Loucy (cell line): ENCODE measurements around the gene COMMD10.

Experiments
- H2AFZ ChIP-seq: fragments of 200-600 bp; sonication (generic); 2 replicates; pipeline ENCODE4 v1.6.0; 2016; ENCODE audit warnings: antibody characterized with exemption, mild to moderate bottlenecking, low read length, moderate library complexity
- H3F3A ChIP-seq: fragments of 200-600 bp; 2 replicates; pipeline ENCODE4 v1.6.0; 2016; ENCODE audit warnings: antibody characterized with exemption, low read depth, mild to moderate bottlenecking
- H3K27me3 ChIP-seq: fragments of 200-600 bp; sonication (generic); 2 replicates; pipeline ENCODE4 v1.6.1; 2014; ENCODE audit warnings: low read length, mild to moderate bottlenecking; ENCODE audit not compliant: insufficient read depth, poor library complexity, severe bottlenecking
- H3K36me3 ChIP-seq: fragments of 200-600 bp; sonication (generic); 2 replicates; pipeline ENCODE4 v1.6.1; 2016; ENCODE audit warnings: low read length; ENCODE audit not compliant: insufficient read depth
- H3K4me1 ChIP-seq: fragments of 200-600 bp; sonication (generic); 2 replicates; pipeline ENCODE4 v1.5.1; 2014; ENCODE audit warnings: low read length, mild to moderate bottlenecking; ENCODE audit not compliant: insufficient read depth, poor library complexity, severe bottlenecking
- H3K4me2 ChIP-seq: fragments of 200-600 bp; sonication (generic); 2 replicates; pipeline ENCODE4 v1.6.0; 2014; ENCODE audit warnings: antibody characterized with exemption, low read length, low read depth, mild to moderate bottlenecking; ENCODE audit not compliant: poor library complexity, severe bottlenecking
- H3K4me3 ChIP-seq: fragments of 200-600 bp; sonication (generic); 2 replicates; pipeline ENCODE4 v1.5.1; 2014; ENCODE audit warnings: low read length, mild to moderate bottlenecking, mixed read lengths; ENCODE audit not compliant: poor library complexity, severe bottlenecking
- H3K79me2 ChIP-seq: fragments of 200-600 bp; sonication (generic); 2 replicates; pipeline ENCODE4 v1.6.1; 2014; ENCODE audit warnings: low read length; ENCODE audit not compliant: insufficient read depth
- H3K9ac ChIP-seq: fragments of 200-600 bp; sonication (generic); 2 replicates; pipeline ENCODE4 v1.6.0; 2014; ENCODE audit warnings: mild to moderate bottlenecking, low read depth, low read length, moderate library complexity; ENCODE audit not compliant: poor library complexity, severe bottlenecking
- H3K9me2 ChIP-seq: fragments of 200-600 bp; sonication (generic); replicated peaks from 2 replicates; pipeline ENCODE4 v1.6.1; 2016; ENCODE audit warnings: low read depth, low read length, mixed read lengths
- H3K9me3 ChIP-seq: fragments of 200-600 bp; sonication (generic); 2 replicates; pipeline ENCODE4 v1.6.1; 2014; ENCODE audit warnings: mild to moderate bottlenecking, antibody characterized with exemption, low read length, low read depth; ENCODE audit not compliant: insufficient read depth
- H4K20me1 ChIP-seq: fragments of 200-600 bp; sonication (generic); 2 replicates; pipeline ENCODE4 v1.6.0; 2014; ENCODE audit warnings: antibody characterized with exemption, low read length, mild to moderate bottlenecking; ENCODE audit not compliant: insufficient read depth, poor library complexity, severe bottlenecking
- CTCF ChIP-seq: fragments of 200-600 bp; sonication (generic); conservative IDR thresholded peaks from 2 replicates; pipeline ENCODE4 v1.5.1; 2014; ENCODE audit warnings: mild to moderate bottlenecking, antibody characterized with exemption, low read length
- EZH2phosphoT487 ChIP-seq: fragments of 200-600 bp; IDR thresholded peaks from 2 replicates; pipeline ENCODE4 v1.6.1; 2018; ENCODE audit warnings: antibody characterized with exemption, mild to moderate bottlenecking, moderate library complexity, borderline replicate concordance

The COMMD10 gene

GRCh38 chr5:116153687-116154174 lies 68.9 kb downstream of the COMMD10 start:
- Histone ChIP-seq H3K4me3 (no peak overlapping the region), H3K9me2 (no peaks in the 10 kb centered on the region), H3K9ac (no peak overlapping the region), H3K27me3 (no peaks in the 10 kb centered on the region), H3K79me2 (no peaks in the 10 kb centered on the region), H4K20me1 (no peaks in the 10 kb centered on the region), H3K4me2 (no peak overlapping the region), H3K9me3 (no peaks in the 10 kb centered on the region), H2AFZ (no peak overlapping the region), H3K36me3 (no peaks in the 10 kb centered on the region), H3K4me1 (peaks cover 6% of the 10 kb centered on the region), H3F3A (no peaks in the 10 kb centered on the region)
- no peak for TF ChIP-seq EZH2phosphoT487
- no peak for TF ChIP-seq CTCF

GRCh38 chr5:116154252-116154651 lies 69.4 kb downstream of the COMMD10 start:
- no peak for TF ChIP-seq EZH2phosphoT487
- no peak for TF ChIP-seq CTCF
- Histone ChIP-seq H3K27me3 (no peaks in the 10 kb centered on the region), H3K4me1 (peaks cover 6% of the 10 kb centered on the region), H3K79me2 (no peaks in the 10 kb centered on the region), H3F3A (no peaks in the 10 kb centered on the region), H4K20me1 (no peaks in the 10 kb centered on the region), H3K4me2 (no peak overlapping the region), H2AFZ (no peak overlapping the region), H3K9ac (no peak overlapping the region), H3K4me3 (no peak overlapping the region), H3K9me2 (no peaks in the 10 kb centered on the region), H3K9me3 (no peaks in the 10 kb centered on the region), H3K36me3 (no peaks in the 10 kb centered on the region)

- H2AFZ ChIP-seq: no peak overlapping the region
- H3K9me2 ChIP-seq: no peaks in the 10 kb centered on the region
- no peak for TF ChIP-seq CTCF
- no peak for TF ChIP-seq EZH2phosphoT487
- no peak overlapping the region for H3K9ac ChIP-seq
- no peak overlapping the region for H3K4me2 ChIP-seq
- H3K27me3 ChIP-seq: no peaks in the 10 kb centered on the region
- H3K36me3 ChIP-seq: no peaks in the 10 kb centered on the region
- H4K20me1 ChIP-seq: no peaks in the 10 kb centered on the region
- H3K9me3 ChIP-seq: no peaks in the 10 kb centered on the region
- no peaks in the 10 kb centered on the region for H3F3A ChIP-seq
- peaks cover 6% of the 10 kb centered on the region for H3K4me1 ChIP-seq
- no peak overlapping the region for H3K4me3 ChIP-seq
- no peaks in the 10 kb centered on the region for H3K79me2 ChIP-seq
These were observed 70.1 kb downstream of the COMMD10 start for GRCh38 chr5:116154931-116155330.
